Measurements from ENCODE around the gene SPP1.
"Not testable (repeated sequence)": the region's sequence is repeated elsewhere in the genome, so short reads cannot be mapped to it uniquely, and the experiment has no call there.

SPP1 gene

DNA sequence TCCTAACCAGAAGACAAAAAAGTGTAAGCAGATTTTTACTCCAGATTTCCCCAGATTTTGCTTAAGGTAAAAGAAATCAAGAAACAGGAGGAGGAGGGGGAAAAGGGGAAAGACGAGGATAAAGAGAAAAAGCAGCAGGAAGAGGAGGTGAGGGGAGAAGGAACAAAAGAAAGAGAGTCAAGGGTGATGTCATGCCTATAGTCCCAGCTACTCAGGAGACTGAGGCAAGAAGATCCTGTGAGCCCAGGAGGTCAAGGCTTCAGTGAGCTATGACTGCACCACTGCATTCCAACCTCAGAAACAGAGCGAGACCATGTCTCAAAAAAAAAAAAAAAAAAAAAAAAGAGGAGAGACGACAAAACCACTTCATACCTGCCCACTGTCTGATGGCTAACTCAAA lies 19.9 kb downstream of the SPP1 start:
- DNase-seq: no peak

DNA sequence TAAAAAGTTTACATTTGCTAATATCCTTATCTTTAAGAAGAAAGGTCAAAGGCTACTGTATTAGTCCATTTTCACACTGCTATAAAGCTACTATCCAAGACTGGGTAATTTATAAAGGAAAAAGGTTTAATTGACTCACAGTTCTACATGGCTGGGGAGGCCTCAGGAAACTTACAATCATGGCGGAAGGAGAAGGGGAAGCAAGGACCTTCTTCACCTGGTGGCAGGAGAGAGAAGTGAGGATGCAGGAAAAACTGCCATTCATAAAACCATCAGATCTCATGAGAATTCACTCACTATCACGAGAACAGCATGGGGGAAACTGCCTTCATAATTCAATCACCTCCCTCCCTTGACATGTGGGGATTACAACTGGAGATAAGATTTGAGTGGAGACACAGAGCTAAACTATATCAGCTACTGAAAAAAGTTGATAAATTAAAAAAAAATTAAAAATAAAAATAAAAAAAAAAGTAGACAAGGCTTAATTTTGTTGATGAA lies 23.7 kb downstream of the SPP1 start:
- DNase-seq: not testable (repeated sequence)

DNA sequence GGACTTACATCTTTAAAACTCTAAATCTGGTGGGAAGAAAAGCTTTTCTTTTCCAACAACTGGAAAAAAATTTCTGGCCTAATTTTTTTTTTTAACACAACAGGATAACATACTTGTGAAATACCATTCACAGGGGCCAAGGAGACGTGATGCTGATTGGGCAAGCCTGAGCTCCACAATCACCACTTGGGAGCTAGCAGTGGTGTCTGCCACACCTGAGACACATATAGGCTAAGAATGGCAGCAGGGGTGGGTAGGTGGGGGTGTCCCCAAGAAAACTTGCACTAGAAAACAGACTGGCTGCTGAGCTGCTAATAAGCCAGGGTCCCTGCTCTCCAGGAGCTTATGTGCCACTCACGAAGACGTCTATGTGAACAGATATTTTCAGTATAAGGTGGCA lies 26.4 kb downstream of the SPP1 start:
- DNase-seq: no peak

DNA sequence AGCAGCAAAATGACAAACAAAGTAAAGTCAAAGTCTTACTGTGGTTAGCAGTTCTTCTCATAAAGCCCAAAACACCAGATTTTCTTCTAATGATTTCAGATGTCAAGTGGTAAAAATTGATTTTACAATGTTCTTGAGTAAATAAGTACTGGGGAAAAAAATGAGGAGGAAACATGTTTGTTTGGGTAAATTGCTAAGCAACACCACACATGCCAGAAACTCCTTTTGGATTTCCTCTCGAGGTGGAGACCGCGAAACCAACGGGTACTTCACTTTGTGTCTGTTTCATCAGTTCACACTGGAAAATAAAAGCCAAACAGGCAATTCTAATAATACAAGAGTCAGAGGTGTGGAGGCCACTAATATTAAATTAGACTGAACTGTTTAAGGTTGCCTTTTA lies 27.3 kb downstream of the SPP1 start:
- DNase-seq: no peak

DNA sequence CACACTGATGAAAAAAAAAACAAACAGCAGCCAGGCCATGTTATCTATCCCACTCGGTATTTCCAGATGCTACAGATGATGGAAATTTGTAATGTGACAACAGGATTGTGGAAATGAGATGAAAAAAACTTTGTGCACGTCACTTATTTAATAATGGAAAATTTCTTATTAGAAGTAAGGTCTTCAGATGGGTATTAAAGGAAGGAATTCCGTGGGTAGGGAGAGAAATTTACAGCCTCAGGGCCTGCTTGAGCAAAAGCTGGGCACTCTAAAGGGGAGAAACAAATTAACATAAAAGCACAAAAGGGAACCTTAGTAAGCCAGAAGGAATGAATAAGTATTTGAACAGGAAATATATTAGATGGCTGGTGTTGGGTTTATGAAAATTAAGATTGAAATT lies 27.7 kb downstream of the SPP1 start:
- no peak for DNase-seq

DNA sequence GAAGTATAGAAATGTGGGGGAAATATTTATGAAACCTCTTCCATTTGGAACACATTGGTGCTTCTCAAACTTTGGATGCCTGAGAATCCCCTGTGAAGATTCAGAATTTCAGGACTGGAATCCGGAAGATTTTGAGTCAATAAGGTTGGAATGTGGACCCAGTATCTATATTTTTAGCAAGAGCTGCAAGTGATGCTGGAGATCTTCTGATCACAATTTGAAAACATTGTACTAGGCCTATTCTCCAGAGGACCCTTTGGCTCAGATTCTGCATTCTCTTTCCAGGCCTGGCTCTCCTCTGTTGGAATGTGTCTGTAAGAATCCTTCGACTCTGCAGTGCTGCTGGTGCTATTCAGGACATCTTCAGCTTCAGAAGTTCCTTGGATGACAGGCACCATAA lies 29.6 kb downstream of the SPP1 start:
- DNase-seq: no peak

DNA sequence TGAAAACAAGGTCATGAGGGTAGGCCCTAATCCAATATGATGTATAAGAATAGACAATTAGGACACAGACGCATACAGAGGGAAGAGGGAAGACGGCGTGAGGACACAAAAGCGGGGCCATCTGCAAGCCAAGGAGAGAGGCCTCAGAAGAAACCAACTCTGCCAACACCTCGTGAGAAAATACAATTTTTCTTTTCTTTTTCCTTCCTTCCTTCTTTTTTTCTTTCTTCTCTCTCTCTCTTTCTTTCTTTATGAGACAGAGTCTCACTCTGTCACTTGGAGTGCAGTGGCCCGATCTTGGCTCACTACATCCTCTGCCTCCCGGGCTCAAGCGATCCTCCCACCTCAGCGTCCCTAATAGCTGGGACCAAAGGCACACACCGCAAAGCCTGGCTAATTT lies 30.4 kb downstream of the SPP1 start:
- no peak for DNase-seq

DNA sequence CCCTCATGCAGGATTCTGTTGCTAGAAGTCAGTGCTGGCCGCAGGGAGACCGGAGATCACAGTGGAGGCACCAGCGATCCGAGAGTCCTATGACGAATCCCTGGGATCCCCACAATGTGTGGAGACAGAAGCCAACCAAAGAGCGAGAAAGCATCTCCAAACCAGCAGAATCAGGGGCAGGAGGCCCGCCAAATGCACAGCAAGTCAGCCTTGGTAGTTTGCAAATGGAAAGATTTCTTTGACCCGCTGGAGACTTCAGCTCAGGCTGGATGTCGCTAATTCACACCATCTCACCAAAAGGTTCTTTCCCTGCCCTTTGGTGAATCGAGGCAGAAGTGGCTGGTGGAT lies 31.4 kb downstream of the SPP1 start:
- DNase-seq: peak; percentile 4

DNA sequence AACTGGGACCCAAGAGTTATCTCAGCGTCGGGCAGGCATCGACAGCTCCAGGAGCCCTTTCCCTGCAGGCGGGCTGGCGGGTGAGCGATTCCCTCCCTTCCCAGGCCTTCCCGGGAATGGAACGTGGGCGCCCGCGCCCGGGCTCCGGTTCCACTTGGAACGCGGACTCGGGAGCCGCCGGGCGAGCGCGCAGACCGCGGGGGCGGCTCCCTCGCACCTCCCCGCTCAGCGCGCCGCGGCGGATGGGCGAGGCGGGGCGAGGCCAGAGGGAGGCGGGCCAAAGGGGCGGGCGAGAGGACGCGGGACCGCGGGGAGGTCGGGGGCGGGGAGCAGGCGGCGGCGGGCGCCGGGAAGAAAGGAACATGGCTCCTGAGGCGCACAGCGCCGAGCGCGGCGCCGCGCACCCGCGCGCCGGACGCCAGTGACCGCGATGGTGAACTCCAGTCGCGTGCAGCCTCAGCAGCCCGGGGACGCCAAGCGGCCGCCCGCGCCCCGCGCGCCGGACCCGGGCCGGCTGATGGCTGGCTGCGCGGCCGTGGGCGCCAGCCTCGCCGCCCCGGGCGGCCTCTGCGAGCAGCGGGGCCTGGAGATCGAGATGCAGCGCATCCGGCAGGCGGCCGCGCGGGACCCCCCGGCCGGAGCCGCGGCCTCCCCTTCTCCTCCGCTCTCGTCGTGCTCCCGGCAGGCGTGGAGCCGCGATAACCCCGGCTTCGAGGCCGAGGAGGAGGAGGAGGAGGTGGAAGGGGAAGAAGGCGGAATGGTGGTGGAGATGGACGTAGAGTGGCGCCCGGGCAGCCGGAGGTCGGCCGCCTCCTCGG lies 32.0 kb downstream of the SPP1 start, which contains the start of gene PKD2:
Gene PKD2 (plus strand): TSS at position 332 of the 818 bp plus-strand sequence. CDS start 99 bp downstream, at position 431.
- peak; percentile 56 for DNase-seq

DNA sequence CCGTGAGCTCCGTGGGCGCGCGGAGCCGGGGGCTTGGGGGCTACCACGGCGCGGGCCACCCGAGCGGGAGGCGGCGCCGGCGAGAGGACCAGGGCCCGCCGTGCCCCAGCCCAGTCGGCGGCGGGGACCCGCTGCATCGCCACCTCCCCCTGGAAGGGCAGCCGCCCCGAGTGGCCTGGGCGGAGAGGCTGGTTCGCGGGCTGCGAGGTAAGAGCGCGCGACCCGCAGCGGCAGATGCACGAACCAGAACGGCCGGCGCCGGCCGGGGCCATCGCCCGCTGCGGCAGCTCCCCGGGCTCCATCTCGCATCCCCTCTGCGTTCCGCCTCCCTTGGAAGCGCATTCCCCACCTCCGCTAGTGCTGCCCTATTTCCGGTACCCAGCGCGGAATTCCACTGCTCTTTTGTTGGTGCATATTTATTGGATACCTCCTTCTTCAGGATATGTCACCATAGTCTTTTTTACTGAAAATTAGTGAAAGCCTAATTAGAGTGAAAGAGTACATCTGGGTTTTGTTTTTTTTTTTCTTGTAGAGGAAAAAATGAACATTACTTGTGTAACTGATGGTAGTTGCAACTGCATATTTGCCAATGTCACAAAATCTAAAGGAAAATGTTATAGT lies 32.7 kb downstream of the SPP1 start:
- no peak for DNase-seq

DNA sequence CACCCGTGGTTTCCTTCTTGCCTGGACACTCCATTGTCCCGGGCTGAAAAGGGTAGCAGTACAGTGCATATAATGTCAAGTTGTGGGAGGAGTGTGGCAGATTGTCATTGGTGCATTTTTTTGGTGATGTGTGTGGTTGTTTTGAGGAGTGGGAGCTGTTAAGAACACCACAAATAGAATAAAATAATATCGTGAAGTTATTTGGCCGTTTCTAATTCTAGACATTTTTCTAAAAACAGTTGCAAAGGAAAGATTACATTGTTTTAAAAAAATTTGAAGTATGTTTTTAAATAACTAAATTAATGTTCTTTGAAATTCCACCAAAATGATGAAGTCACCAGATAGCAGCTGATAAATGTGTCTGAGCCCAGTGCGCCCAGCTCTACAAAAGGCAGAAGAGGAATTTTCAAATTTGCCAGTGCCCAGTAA lies 33.2 kb downstream of the SPP1 start:
- no peak for DNase-seq

DNA sequence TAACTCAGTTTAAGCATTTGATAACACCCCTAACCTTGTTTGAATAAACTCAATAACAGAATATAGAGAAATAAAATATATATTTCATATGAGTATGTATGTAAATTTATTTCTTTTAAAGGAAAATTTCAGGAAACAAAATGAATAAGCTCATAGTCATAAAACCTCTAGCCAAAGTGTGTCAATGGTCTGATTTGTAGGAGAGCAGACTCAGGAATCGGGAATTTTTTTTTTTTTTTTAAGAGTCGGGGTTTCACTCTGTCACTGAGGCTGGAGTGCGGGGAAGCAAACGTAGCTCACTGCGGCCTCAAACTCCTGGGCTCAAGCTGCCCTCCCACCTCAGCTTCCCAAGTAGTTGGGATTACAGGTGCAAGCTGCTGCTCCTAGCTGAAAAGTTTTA lies 34.4 kb downstream of the SPP1 start:
- DNase-seq: no peak

DNA sequence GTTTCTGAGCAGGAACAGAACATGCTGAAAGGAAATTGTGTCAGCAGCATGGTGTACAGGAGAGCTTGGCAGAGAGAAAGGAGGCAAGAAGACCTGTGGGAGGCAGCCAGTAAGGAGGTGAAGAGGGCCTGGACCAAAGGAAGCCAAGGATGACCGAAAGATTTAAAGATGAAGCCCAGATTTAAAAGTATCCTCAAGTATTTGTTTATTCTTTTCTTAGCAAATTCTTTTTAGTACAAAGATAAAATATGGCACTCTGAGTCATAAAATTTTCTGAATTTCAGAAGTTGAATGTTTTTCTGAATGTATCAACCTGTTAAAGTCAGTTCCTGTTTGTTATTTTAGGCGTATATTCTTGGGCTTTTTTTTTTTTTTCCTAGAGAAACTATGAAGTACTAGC lies 35.5 kb downstream of the SPP1 start:
- no peak for DNase-seq

DNA sequence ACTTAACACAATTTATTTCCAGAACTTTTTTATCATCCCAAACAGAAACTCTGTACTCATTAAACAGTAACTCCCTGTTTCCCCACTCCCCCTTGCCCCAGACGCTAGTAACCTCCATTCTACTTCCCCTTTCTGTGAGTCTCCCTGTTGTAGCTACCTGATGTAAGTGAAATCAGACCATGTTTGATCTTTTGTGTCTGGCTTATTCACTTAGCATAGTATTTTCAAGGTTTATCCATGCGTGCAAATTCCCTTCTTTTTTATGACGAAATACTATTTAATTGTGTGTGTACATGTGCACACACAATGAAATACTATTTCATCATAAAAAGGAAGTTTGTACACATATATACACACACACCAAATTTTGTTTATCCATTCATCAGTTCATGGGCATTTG lies 37.1 kb downstream of the SPP1 start:
- no peak for DNase-seq

DNA sequence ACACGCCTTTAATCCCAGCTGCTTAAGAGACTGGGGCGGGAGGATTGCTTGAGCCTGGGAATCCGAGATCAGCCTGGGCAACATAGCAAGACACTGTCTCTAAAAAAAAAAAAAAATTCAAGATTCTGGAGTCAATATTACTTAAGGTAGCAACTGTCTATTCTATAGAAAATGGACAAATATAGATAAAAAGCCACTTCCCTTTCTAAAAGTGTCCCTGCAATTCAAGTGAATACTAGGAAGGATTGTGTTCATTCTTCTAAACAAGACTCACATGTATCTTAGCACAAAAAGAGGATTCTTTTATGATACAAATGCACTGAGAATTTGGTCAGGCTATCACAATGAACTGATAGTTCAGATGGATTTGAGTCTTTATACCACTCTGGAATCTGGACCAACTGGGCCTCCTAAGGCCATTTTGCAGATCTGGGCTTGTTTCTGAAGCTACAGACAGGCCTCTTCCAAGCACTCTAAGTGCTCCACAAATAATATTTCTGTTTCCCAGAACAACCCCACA lies 38.9 kb downstream of the SPP1 start:
- DNase-seq: no peak

DNA sequence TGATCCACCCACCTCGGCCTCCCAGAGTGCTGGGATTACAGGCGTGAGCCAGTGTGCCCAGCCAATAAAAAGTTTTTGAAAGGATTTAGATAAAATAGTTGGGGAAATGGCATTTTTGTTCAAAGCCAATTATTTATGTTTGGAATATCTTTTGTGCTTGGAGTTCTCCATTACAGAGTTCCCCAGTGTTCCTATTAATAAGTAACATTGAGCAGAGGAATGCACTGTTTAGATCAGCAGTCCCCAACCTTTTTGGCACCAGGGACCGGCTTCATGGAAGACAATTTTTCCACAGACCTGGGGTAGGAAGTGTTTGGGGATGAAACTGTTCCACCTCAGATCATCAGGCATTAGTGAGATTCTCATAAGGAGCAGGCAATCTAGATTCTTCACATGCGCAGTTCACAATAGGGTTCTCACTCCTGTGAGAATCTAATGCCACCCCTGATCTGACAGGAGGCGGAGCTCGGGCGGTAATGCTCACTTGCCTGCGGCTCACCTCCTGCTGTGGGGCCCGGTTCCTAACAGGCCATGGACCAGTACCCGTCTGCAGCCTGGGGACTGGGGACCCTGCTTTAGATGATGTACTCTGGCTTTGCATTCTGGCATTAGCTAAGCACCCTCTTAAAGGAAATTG lies 40.3 kb downstream of the SPP1 start:
- no peak for DNase-seq

DNA sequence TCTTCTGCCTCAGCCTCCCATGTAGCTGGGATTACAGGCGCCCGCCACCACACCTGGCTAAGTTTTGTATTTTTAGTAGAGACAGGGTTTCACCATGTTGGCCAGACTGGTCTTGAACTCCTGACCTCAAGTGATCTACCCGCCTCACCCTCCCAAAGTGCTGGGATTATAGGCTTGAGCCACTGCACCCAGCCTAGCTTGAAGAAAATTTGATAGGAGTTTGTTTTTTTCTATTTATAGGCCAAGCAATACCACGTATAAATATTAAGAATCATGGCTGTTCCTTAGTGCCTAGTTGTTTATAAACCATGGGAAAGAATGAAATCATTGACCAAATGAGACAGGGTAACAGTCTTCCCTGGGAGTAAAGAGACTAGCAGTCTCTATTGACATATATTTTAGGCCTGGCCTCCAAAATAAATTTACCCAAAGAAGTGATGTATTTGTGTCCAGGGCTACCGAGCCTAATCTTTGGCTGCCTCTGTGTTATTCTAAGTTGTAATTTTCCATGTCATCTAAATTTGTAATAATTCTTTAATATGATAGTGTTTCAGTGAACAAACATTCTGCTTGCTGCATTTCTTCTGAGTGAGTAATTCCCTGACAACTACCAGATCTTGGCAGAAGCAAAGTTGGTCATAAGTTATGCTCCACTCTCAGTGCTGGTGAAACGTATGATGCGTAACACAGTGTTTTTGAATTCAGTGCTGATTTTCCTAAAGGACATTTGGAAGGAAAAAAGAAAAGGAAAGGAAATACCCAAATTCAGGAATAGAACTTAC lies 42.2 kb downstream of the SPP1 start:
- no peak for DNase-seq

DNA sequence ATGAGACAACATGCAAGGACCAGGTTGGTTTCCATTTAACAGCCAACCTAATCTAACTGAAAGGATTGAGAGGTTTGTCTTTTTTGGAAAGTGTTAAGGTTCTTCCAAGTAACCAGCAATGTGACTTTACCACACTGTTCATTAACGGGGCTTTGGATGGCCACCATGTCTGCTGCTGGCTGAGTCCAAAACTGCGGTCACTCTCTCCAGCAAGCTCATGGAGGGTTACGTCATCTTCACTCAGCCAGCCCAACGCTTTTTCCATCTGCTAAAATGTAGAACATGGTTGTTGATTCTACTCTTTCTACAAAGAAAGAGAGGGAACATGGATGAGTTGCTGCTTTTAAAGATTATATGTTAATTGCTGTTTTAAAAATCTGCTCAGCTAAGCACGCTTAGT lies 43.0 kb downstream of the SPP1 start:
- no peak for DNase-seq

DNA sequence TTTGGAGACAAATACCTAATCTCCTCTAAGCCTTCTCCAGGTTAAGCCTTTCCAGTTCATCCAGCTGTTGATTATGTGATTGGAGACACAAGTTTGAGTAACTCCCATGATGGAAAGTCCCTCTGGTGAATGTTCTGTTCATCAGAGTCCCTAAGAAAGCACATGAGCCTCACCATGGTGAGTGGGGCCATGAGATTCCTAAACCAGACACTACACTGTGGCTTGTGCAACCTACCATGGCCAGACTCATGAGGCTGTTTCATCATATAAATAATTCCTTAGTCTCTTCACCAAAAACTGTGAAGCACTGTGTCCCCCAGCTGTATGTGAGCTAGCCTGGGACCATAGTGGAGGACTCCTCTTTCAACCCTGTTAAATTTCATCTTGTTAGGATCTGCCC lies 46.3 kb downstream of the SPP1 start:
- DNase-seq: no peak

DNA sequence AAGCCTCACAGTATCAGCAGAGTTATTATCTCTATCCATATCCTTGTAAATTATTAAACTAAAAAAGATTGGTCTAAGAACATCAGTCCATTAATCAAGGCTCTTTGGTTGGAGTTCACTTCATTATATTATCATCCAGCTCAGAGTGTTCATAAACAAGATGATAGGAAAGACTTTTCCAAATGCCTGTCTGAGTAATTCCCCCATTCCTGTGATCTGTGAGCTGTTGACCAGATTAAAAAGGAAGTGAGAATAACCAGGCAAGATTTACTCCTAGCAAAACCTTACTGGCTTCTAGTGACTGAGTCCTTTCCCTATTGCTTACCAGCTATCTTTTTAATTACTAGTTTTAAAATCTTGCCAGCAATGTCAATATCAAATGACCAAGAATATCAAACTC lies 46.8 kb downstream of the SPP1 start:
- no peak for DNase-seq

DNA sequence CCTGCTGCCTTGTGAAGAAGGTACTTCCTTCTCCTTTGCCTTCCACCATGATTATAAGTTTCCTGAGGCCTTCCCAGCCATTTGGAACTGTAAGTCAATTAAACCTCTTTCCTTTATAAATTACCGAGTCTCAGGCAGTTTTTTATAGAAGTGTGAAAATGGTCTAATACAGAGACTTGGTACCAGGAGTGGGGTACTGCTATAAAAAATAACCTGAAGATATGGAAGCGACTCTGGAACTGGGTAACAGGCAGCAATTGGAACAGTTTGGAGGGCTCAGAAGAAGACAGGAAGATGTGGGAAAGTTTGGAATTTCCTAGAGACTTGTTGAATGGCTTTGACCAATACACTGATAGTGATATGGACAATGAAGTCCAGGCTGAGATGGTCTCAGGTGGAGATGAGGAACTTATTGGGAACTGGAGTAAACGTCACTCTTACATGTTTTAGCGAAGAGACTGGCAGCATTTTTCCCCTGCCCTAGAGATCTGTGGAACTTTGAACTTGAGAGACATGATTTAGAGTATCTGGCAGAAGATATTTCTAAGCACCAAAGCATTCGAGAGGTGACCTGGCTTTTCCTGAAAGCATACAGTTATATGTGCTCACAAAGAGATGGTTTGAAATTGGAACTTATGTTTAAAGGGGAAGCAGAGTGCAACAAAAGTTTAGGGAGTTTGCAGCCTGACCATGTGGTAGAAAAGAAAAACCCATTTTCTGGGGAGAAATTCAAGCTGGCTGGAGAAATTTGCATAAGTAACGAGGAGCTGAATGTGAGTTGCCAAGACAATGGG lies 50.6 kb downstream of the SPP1 start:
- DNase-seq: not testable (repeated sequence)

Measured in central memory CD4-positive, alpha-beta T cell (primary cell).